ENCODE measurements around the gene CPVL. TPM values are rescaled to one million over a fixed set of nuclear protein-coding genes. Genes with fewer than 3 reads are reported as not detected.

The CPVL gene
- total and polyA plus RNA-seq, 2 donors (not counting 1 experiment from before 2014, with no cell fraction given), result 2.6 TPM; not detected in 1

DNA sequence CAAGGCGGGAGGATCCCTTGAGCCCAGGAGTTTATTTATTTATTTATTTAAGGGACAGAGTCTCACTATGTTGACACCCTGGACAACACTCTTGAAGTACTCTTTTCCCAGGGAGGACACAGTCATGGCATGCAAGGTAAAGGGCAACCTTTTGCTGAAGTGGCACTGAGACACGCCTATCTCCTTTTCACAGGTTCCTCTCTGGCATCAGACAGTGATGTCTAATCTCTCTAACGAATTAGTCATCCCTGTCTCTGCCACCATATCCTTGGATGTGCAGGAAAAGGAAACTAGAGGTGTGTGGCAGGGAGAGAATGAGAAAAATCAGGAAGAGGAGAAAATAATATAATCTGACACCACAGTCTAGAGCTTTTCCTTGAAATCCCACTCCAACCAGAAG is 19.5 kb downstream of the CPVL start:
- no peak overlapping the region for H3K27ac ChIP-seq (ENCODE audit: low read length in 2 of 2)
- H3K4me3 Mint-ChIP-seq, result no peak overlapping the region
- H3K4me3 ChIP-seq (ENCODE audit: control extremely low read depth in 1 of 5, extremely low read depth in 1 of 5, insufficient read depth in 1 of 5, low read depth in 2 of 5, low read length in 4 of 5), result no peak overlapping the region
- CTCF ChIA-PET, result no interaction called here
- H4K20me1 ChIP-seq (ENCODE audit: control insufficient read depth, insufficient read depth, low read length, poor library complexity, severe bottlenecking), result no peaks in the 10 kb centered on the region
- H2AFZ ChIP-seq (ENCODE audit: insufficient read depth, low read depth, low read length, poor library complexity, severe bottlenecking), result no peak overlapping the region
- ATAC-seq (ENCODE audit: low read depth), result no peak
- no peak overlapping the region for H3K4me2 ChIP-seq (replicated peaks; ENCODE audit: low read depth, low read length, poor library complexity, severe bottlenecking)
- WGBS (ENCODE audit: insufficient coverage), result no CpG with 5 or more reads among the region's 3 CpGs
- POLR2A ChIA-PET, result no interaction called here
- no peaks in the 10 kb centered on the region for H3K27me3 ChIP-seq (replicated peaks in 1 of 4; ENCODE audit: control extremely low read depth in 1 of 4, control insufficient read depth in 3 of 4, insufficient read depth in 4 of 4, low read length in 3 of 4)
- intact Hi-C loops (cut with micrococcal nuclease), result no loop called here
- H3K79me2 ChIP-seq (ENCODE audit: control insufficient read depth, insufficient read depth, low read length), result no peaks in the 10 kb centered on the region
- TF ChIP-seq, protein P1, sequence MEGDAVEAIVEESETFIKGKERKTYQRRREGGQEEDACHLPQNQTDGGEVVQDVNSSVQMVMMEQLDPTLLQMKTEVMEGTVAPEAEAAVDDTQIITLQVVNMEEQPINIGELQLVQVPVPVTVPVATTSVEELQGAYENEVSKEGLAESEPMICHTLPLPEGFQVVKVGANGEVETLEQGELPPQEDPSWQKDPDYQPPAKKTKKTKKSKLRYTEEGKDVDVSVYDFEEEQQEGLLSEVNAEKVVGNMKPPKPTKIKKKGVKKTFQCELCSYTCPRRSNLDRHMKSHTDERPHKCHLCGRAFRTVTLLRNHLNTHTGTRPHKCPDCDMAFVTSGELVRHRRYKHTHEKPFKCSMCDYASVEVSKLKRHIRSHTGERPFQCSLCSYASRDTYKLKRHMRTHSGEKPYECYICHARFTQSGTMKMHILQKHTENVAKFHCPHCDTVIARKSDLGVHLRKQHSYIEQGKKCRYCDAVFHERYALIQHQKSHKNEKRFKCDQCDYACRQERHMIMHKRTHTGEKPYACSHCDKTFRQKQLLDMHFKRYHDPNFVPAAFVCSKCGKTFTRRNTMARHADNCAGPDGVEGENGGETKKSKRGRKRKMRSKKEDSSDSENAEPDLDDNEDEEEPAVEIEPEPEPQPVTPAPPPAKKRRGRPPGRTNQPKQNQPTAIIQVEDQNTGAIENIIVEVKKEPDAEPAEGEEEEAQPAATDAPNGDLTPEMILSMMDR (IDR thresholded peaks at IDR 0.05), result no peak
- no peak for TF ChIP-seq EZH2 (IDR thresholded peaks at IDR 0.05; ENCODE audit: borderline replicate concordance, insufficient read depth, low read depth, low read length, poor library complexity, severe bottlenecking)
- H3K27me3 Mint-ChIP-seq, result peaks cover 20% of the 10 kb centered on the region
- H3K9ac ChIP-seq (ENCODE audit: low read length), result no peak overlapping the region
- no peaks in the 10 kb centered on the region for H3K9me3 Mint-ChIP-seq (ENCODE audit: insufficient read depth)
- DNase-seq, result no peak
- H3K27ac Mint-ChIP-seq, result no peak overlapping the region
- H3K9me3 ChIP-seq (ENCODE audit: control extremely low read depth in 1 of 3, control insufficient read depth in 2 of 3, insufficient read depth in 1 of 3, low read length in 2 of 3), result no peaks in the 10 kb centered on the region
- no peaks in the 10 kb centered on the region for H3K4me1 Mint-ChIP-seq
- no peaks in the 10 kb centered on the region for H3K36me3 ChIP-seq (replicated peaks in 1 of 2; ENCODE audit: control extremely low read depth in 1 of 2, control insufficient read depth in 1 of 2, extremely low read depth in 1 of 2, insufficient read depth in 2 of 2, low read length in 1 of 2)
- H3K4me1 ChIP-seq (ENCODE audit: control insufficient read depth in 2 of 2, insufficient read depth in 2 of 2, low read length in 2 of 2), result no peaks in the 10 kb centered on the region

DNA sequence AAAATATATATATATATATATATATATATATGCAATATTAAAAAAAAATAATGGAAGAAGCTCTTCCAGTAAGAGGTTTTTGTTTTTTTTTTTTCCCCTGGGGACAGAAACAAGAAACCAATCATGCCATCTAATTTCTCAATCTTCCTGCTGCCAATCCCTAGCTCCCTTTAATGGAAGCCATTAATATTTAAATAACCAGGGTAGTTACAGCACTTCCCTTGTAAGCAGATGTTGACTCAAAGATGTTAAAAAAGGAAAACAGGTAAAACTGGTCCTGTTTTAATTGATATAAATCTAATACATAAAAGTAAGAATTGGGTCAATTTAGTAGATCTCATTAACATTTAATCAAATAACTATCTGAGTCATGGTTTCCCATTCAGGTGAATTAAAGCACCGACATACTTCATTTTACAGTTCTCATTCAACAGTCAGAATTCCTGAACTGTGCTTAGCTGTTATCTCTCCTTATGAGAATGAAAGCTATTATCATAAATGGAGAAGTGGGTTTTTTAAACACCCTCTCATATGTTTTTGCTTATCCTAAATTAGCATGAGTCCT is 22.6 kb downstream of the CPVL start:
- no peak overlapping the region for H2AFZ ChIP-seq (ENCODE audit: insufficient read depth, low read depth, low read length, poor library complexity, severe bottlenecking)
- Mint-ChIP-seq H3K27ac (no peak overlapping the region), H3K4me1 (no peaks in the 10 kb centered on the region), H3K27me3 (peaks cover 12% of the 10 kb centered on the region), H3K4me3 (no peak overlapping the region), H3K9me3 (ENCODE audit: insufficient read depth) (no peaks in the 10 kb centered on the region)
- H3K27me3 ChIP-seq (replicated peaks in 1 of 4; ENCODE audit: control extremely low read depth in 1 of 4, control insufficient read depth in 3 of 4, insufficient read depth in 4 of 4, low read length in 3 of 4), result no peaks in the 10 kb centered on the region
- H3K4me1 ChIP-seq (ENCODE audit: control insufficient read depth in 2 of 2, insufficient read depth in 2 of 2, low read length in 2 of 2), result no peaks in the 10 kb centered on the region
- H4K20me1 ChIP-seq (ENCODE audit: control insufficient read depth, insufficient read depth, low read length, poor library complexity, severe bottlenecking), result no peaks in the 10 kb centered on the region
- DNase-seq, result no peak
- TF ChIP-seq, protein P1 (IDR thresholded peaks at IDR 0.05), result no peak
- no peak for TF ChIP-seq EZH2 (IDR thresholded peaks at IDR 0.05; ENCODE audit: borderline replicate concordance, insufficient read depth, low read depth, low read length, poor library complexity, severe bottlenecking)
- no peaks in the 10 kb centered on the region for H3K79me2 ChIP-seq (ENCODE audit: control insufficient read depth, insufficient read depth, low read length)
- H3K9ac ChIP-seq (ENCODE audit: low read length), result no peak overlapping the region
- WGBS (ENCODE audit: insufficient coverage), result no CpG with 5 or more reads among the region's 1 CpG
- POLR2A ChIA-PET, result no interaction called here
- H3K9me3 ChIP-seq (ENCODE audit: control extremely low read depth in 1 of 3, control insufficient read depth in 2 of 3, insufficient read depth in 1 of 3, low read length in 2 of 3), result no peaks in the 10 kb centered on the region
- no peak overlapping the region for H3K27ac ChIP-seq (ENCODE audit: low read length in 2 of 2)
- no peak overlapping the region for H3K4me3 ChIP-seq (ENCODE audit: control extremely low read depth in 1 of 5, extremely low read depth in 1 of 5, insufficient read depth in 1 of 5, low read depth in 2 of 5, low read length in 4 of 5)
- no peak overlapping the region for H3K4me2 ChIP-seq (replicated peaks; ENCODE audit: low read depth, low read length, poor library complexity, severe bottlenecking)
- CTCF ChIA-PET, result no interaction called here
- H3K36me3 ChIP-seq (replicated peaks in 1 of 2; ENCODE audit: control extremely low read depth in 1 of 2, control insufficient read depth in 1 of 2, extremely low read depth in 1 of 2, insufficient read depth in 2 of 2, low read length in 1 of 2), result no peaks in the 10 kb centered on the region
- intact Hi-C loops (cut with micrococcal nuclease), result no loop called here
- no peak for ATAC-seq (ENCODE audit: low read depth)

Data from B cell (primary cell).